ENCODE data around the gene PRSS48. TPM values are rescaled to one million over a fixed set of nuclear protein-coding genes. Genes with fewer than 3 reads are reported as not detected.

The PRSS48 gene
- total RNA-seq (2013; cell fraction: nucleolus; rRNA removed), result not detected in 2 replicates
- total RNA-seq (2014; rRNA removed) (not detected in 2 replicates), total RNA-seq (2014; rRNA removed; fragmentation: Illumina TruSeq; extraction: Trizol) (not detected in 2 replicates), total RNA-seq (2021) (not detected in 2 replicates), polyA plus RNA-seq (2011; rRNA removed) (not detected in 2 replicates), polyA plus RNA-seq (2014; fragmentation: Illumina TruSeq; extraction: Trizol) (not detected in 2 replicates), polyA plus RNA-seq (2014; fragmentation: Nextera tagmentation; extraction: Ambion mirVana) (not detected), polyA plus RNA-seq (2014; rRNA removed) (not detected in 2 replicates), polyA plus RNA-seq (2016; fragmentation: Nextera tagmentation; extraction: Ambion mirVana) (not detected), polyA minus RNA-seq (2011; rRNA and poly(A)+ RNA removed) (not detected in 2 replicates), Bru-seq, nascent RNA (not detected), BruChase-seq, experiment 1, labeled RNA remaining after a 6-hour chase (not detected), BruChase-seq, experiment 2, labeled RNA remaining after a 2-hour chase (not detected)
- not detected for polyA plus RNA-seq (2011; ENCODE audit: low read depth)
- not detected in 2 replicates for polyA plus RNA-seq (2011; cell fraction: cytosol; rRNA removed)
- polyA plus RNA-seq (2011; cell fraction: nucleus; rRNA removed), result not detected in 2 replicates
- polyA plus RNA-seq (2012), result not detected in 2 replicates
- polyA minus RNA-seq (2011; cell fraction: cytosol; rRNA and poly(A)+ RNA removed), result not detected in 2 replicates
- polyA minus RNA-seq (2011; cell fraction: nucleus; rRNA and poly(A)+ RNA removed), result not detected in 2 replicates
- long read RNA-seq, experiment 1, result 0 reads
- long read RNA-seq, experiment 2, result 0 reads

GRCh38 chr4:151276787-151277562 is at the start of gene PRSS48:
TSS of gene PRSS48 (plus strand) at chr4:151277161. CDS start at chr4:151277173, 12 bp downstream.
- no peak within 1 kb of the TSS for H2AFZ ChIP-seq (ENCODE audit: control insufficient read depth, low read depth, low read length)
- in situ Hi-C loops (cut with MboI) (no loop called here), intact Hi-C loops (cut with micrococcal nuclease; ENCODE audit: unreplicated experiment) (loop anchor here (10.0 kb wide), 1 partner anchor 338 kb away; no protein-coding TSS in a partner anchor)
- TF ChIP-seq SMC3 (IDR thresholded peaks at IDR 0.05; ENCODE audit: borderline replicate concordance, low read length) (peak; percentile 51), MYB (IDR thresholded peaks at IDR 0.05; ENCODE audit: borderline replicate concordance, low read depth, low read length) (no peak), RAD21 (IDR thresholded peaks at IDR 0.05; ENCODE audit: insufficient read depth, low read depth, low read length) (peak; percentile 60), CHD4 (IDR thresholded peaks at IDR 0.05) (no peak), CTCF (IDR thresholded peaks at IDR 0.05 in 2 of 3, conservative IDR thresholded peaks at IDR 0.05 in 1 of 3; ENCODE audit: control insufficient read depth in 2 of 3, extremely low read depth in 1 of 3, insufficient read depth in 1 of 3, low read depth in 3 of 3, low read length in 3 of 3) (peak; percentile 61 to 77 (median 72))
- ChIA-PET POLR2A (no interaction called here), RAD21 (ENCODE audit: unreplicated experiment) (interaction anchor here (0.6 kb wide), 1 partner anchor 368 kb away, joined by 3 read pairs; no protein-coding TSS in a partner anchor), SMC1A (ENCODE audit: uncharacterized antibody, unreplicated experiment) (no interaction called here), CTCF (interaction anchor here (0.6 to 2.3 kb wide), 12 partner anchors 8 to 610 kb away, joined by 3 to 12 read pairs (median 3); no protein-coding TSS in a partner anchor)
- no peaks in the 10 kb centered on the region for H3K9me3 ChIP-seq (replicated peaks; ENCODE audit: control insufficient read depth, insufficient read depth, low read length)
- no peaks in the 10 kb centered on the region for H4K20me1 ChIP-seq (ENCODE audit: control insufficient read depth, insufficient read depth)
- H3K79me2 ChIP-seq (ENCODE audit: control insufficient read depth, insufficient read depth, low read length), result no peaks in the 10 kb centered on the region
- H3K27ac ChIP-seq (ENCODE audit: control insufficient read depth, insufficient read depth), result no peak within 1 kb of the TSS
- no peaks in the 10 kb centered on the region for H3K4me1 ChIP-seq (ENCODE audit: control insufficient read depth, insufficient read depth, low read length)
- peak; percentile 93 for ATAC-seq
- H3K4me3 ChIP-seq, result no peak within 1 kb of the TSS
- FAIRE-seq, result no peak
- no peaks in the 10 kb centered on the region for H3K36me3 ChIP-seq (ENCODE audit: control insufficient read depth in 2 of 2, insufficient read depth in 2 of 2, low read length in 1 of 2)
- H3K9ac ChIP-seq (ENCODE audit: control insufficient read depth, insufficient read depth, low read length), result no peak within 1 kb of the TSS
- 38% methylated on average over 7 of the region's 7 CpGs for WGBS (ENCODE audit: insufficient coverage, insufficient replicate concordance, low lambda C conversion rate, missing lambda C conversion rate)
- no peak within 1 kb of the TSS for H3K4me2 ChIP-seq (ENCODE audit: control insufficient read depth, insufficient read depth)
- no peak for DNase-seq (ENCODE audit: low read depth, low spot score)
- no peaks in the 10 kb centered on the region; a peak in 1 of 4 replicates for H3K27me3 ChIP-seq (replicated peaks in 1 of 2; ENCODE audit: control insufficient read depth in 2 of 2, insufficient read depth in 2 of 2, low read length in 1 of 2)
- BruUV-seq (replicated peaks), result no TSS peak

Measured in GM12878 (cell line).